SK-N-MC (cell line): ENCODE results near the gene LTBP1.

Source experiments
- EZH2 ChIP-seq: fragments of 200-600 bp; sonication (generic); IDR thresholded peaks from one replicate; pipeline ENCODE4 v1.6.1; 2017; ENCODE audit warnings: antibody characterized with exemption
- FOXP2 ChIP-seq: optimal IDR thresholded peaks from 2 replicates; pipeline ENCODE3; 2011; ENCODE audit warnings: mild to moderate bottlenecking, moderate library complexity; ENCODE audit not compliant: insufficient read depth; ENCODE audit errors: extremely low read length, control extremely low read depth
- POLR2AphosphoS5 ChIP-seq: IDR thresholded peaks from 2 replicates; pipeline ENCODE4 v1.6.1; 2012; ENCODE audit warnings: mild to moderate bottlenecking, low read depth, low read length, borderline replicate concordance

GRCh38 chr2:33304032-33304864, 357.5 kb downstream of the LTBP1 start:
- no peak for TF ChIP-seq POLR2AphosphoS5
- TF ChIP-seq EZH2, result no peak
- no peak for TF ChIP-seq FOXP2
